Prostate gland (tissue), 2 donors: ENCODE measurements around the gene NPDC1. TPM values are rescaled to one million over a fixed set of nuclear protein-coding genes. Genes with fewer than 3 reads are reported as not detected.
A peak's percentile ranks its signal among the peaks of the same experiment; 100 is the strongest.

ENCODE experiments used
- DNase-seq: peaks from one replicate; pipeline ENCODE4 v3.0.0-alpha.2; 2019; ENCODE audit warnings: low spot score
- H3K27ac ChIP-seq, 2 donors: fragments of 200-600 bp; sonication (generic); 2 replicates each; pipeline ENCODE4 v1.5.1; 2017 to 2019
- H3K27me3 ChIP-seq: fragments of 200-600 bp; sonication (generic); replicated peaks from 2 replicates; pipeline ENCODE4 v1.5.1; 2019; ENCODE audit not compliant: insufficient read depth
- H3K36me3 ChIP-seq, 2 donors: fragments of 200-600 bp; sonication (generic); 1 replicate in 1 of 2; 2 replicates in 1 of 2; pipeline versions ENCODE4 v1.5.1 to v1.8.1; 2017 to 2019
- H3K4me1 ChIP-seq: fragments of 200-600 bp; sonication (generic); replicated peaks from 2 replicates; pipeline ENCODE4 v1.5.1; 2019
- H3K4me3 ChIP-seq, 2 donors: fragments of 200-600 bp; sonication (generic); 2 replicates each; pipeline ENCODE4 v1.5.1; 2017 to 2019
- H3K9me3 ChIP-seq: fragments of 200-600 bp; sonication (generic); 2 replicates; pipeline ENCODE4 v1.5.1; 2017
- CTCF ChIP-seq, 4 experiments: fragments of 200-600 bp in 2 of 4; fragments of 450-650 bp in 2 of 4; sonication (generic) in 2 of 4; IDR thresholded peaks; 1 replicate in 3 of 4; 2 replicates in 1 of 4; pipeline ENCODE4 v1.5.1; 2016 to 2019; ENCODE audit warnings: antibody characterized with exemption in 4 of 4, mild to moderate bottlenecking in 2 of 4, moderate library complexity in 2 of 4
- POLR2A ChIP-seq: fragments of 450-650 bp; IDR thresholded peaks from one replicate; pipeline ENCODE4 v1.6.1; 2016; ENCODE audit warnings: antibody characterized with exemption, mild to moderate bottlenecking
- POLR2AphosphoS5 ChIP-seq: sonication (generic); formaldehyde crosslinking; IDR thresholded peaks from one replicate; pipeline ENCODE4 v1.6.1; 2017; ENCODE audit warnings: antibody characterized with exemption
- WGBS: methylation state at CpG from one replicate; pipeline ENCODE4 v1.1.5; 2018; 5-methylcytosine and 5-hydroxymethylcytosine counted together
- intact Hi-C: fragments of 100-400 bp; cut with DNase I; formaldehyde crosslinking; loops from one replicate; pipeline ENCODE4 v1.14.2; 2022
- total RNA-seq, 2 donors: library from RNA; depleted of rRNA; stranded (reverse); fragments of >200 nt; gene quantifications; one replicate each; pipeline ENCODE4 v1.1.0, GENCODE V29; 2016

NPDC1 gene
- total RNA-seq, 2 donors from 2014 or later = 384 to 427 TPM

- Histone ChIP-seq H3K4me3 (peak overlapping the region; percentile 43 to 58), H3K36me3 (no peaks in the 10 kb centered on the region), H3K27me3 (no peaks in the 10 kb centered on the region), H3K4me1 (peaks cover 43% of the 10 kb centered on the region), H3K9me3 (no peaks in the 10 kb centered on the region), H3K27ac (peak overlapping the region; percentile 31 to 76)
- intact Hi-C loops = no loop called here
- WGBS = 30% methylated on average over 35 of the region's 71 CpGs
- TF ChIP-seq CTCF (IDR thresholded peaks at IDR 0.05) (no peak), POLR2A (no peak), POLR2AphosphoS5 (no peak)
- no peak for DNase-seq
Measured at GRCh38 chr9:137052998-137053943, 7.3 kb upstream of the NPDC1 start.

- no peaks in the 10 kb centered on the region for H3K9me3 ChIP-seq
- no peak overlapping the region for H3K4me3 ChIP-seq
- DNase-seq = no peak
- TF ChIP-seq POLR2AphosphoS5 = no peak
- TF ChIP-seq CTCF (IDR thresholded peaks at IDR 0.05) = no peak
- TF ChIP-seq POLR2A = no peak
- no peak overlapping the region for H3K27ac ChIP-seq
- WGBS = 83% methylated on average over 8 of the region's 8 CpGs
- intact Hi-C loops = no loop called here
- no peaks in the 10 kb centered on the region for H3K27me3 ChIP-seq
- no peaks in the 10 kb centered on the region for H3K36me3 ChIP-seq
- peaks cover 46% of the 10 kb centered on the region for H3K4me1 ChIP-seq
Measured at GRCh38 chr9:137052293-137052692, 6.3 kb upstream of the NPDC1 start.

GRCh38 chr9:137051145-137051724 lies 5.3 kb upstream of the NPDC1 start:
- H3K27ac ChIP-seq = no peak overlapping the region
- TF ChIP-seq POLR2A (no peak), CTCF (IDR thresholded peaks at IDR 0.05) (no peak)
- no peak overlapping the region for H3K4me3 ChIP-seq
- intact Hi-C loops = no loop called here
- no peaks in the 10 kb centered on the region for H3K27me3 ChIP-seq
- DNase-seq = no peak
- 84% methylated on average over 15 of the region's 17 CpGs for WGBS
- no peaks in the 10 kb centered on the region for H3K36me3 ChIP-seq
- H3K9me3 ChIP-seq = no peaks in the 10 kb centered on the region
- peaks cover 49% of the 10 kb centered on the region for H3K4me1 ChIP-seq

GRCh38 chr9:137050570-137050969 lies 4.6 kb upstream of the NPDC1 start:
- H3K4me1 ChIP-seq = peaks cover 42% of the 10 kb centered on the region
- no peaks in the 10 kb centered on the region for H3K27me3 ChIP-seq
- TF ChIP-seq POLR2AphosphoS5 (no peak), CTCF (IDR thresholded peaks at IDR 0.05) (no peak), POLR2A (no peak)
- WGBS = 90% methylated on average over 5 of the region's 5 CpGs
- no peak for DNase-seq
- intact Hi-C loops = no loop called here
- H3K27ac ChIP-seq = no peak overlapping the region
- no peak overlapping the region for H3K4me3 ChIP-seq
- H3K9me3 ChIP-seq = no peaks in the 10 kb centered on the region
- H3K36me3 ChIP-seq = no peaks in the 10 kb centered on the region
